WTC11 (cell line): ENCODE measurements around the gene CIDEC. TPM values are rescaled to one million over a fixed set of nuclear protein-coding genes. Genes with fewer than 3 reads are reported as not detected.

Experiments
- ATAC-seq: fragments of 200-7000 bp; cut with Tn5 transposase; 2 replicates; pipeline ENCODE4 v1.10.0; 2021; ENCODE audit warnings: mild to moderate bottlenecking, moderate library complexity
- CTCF ChIA-PET: fragments of 300-600 bp; sonication (Branson Sonifier 250); formaldehyde crosslinking; loops from one replicate; lab custom pipeline; 2021; ENCODE audit warnings: antibody characterized with exemption; lab: Charles Lee
- POLR2A ChIA-PET: fragments of 350-600 bp; sonication (Branson Sonifier 250); formaldehyde crosslinking; loops from one replicate; lab custom pipeline; 2021; ENCODE audit warnings: antibody characterized with exemption; lab: Charles Lee
- DNase-seq: peaks from one replicate; pipeline ENCODE4 v3.0.0; 2021; ENCODE audit warnings: low spot score
- H3K27ac Mint-ChIP-seq: 2 replicates; pipeline ENCODE4 v1.8.0; 2021; ENCODE audit warnings: mixed read lengths
- H3K27me3 Mint-ChIP-seq: 2 replicates; pipeline ENCODE4 v1.8.0; 2021; ENCODE audit warnings: low read depth, mild to moderate bottlenecking, moderate library complexity, mixed read lengths
- H3K36me3 Mint-ChIP-seq: 2 replicates; pipeline ENCODE4 v1.8.0; 2021; ENCODE audit warnings: mixed read lengths
- H3K4me1 Mint-ChIP-seq: 2 replicates; pipeline ENCODE4 v1.8.0; 2022; ENCODE audit warnings: mixed read lengths
- H3K4me3 Mint-ChIP-seq: 2 replicates; pipeline ENCODE4 v1.8.0; 2021; ENCODE audit warnings: mild to moderate bottlenecking, moderate library complexity, mixed read lengths
- H3K9me3 Mint-ChIP-seq: 2 replicates; pipeline ENCODE4 v1.8.0; 2021; ENCODE audit warnings: mixed read lengths
- AR ChIP-seq: fragments of 250-450 bp; sonication (Bioruptor Pico); IDR thresholded peaks from 2 replicates; pipeline ENCODE4 v1.9.0; 2021; ENCODE audit warnings: mild to moderate bottlenecking
- ATF3 ChIP-seq: sonication (generic); formaldehyde crosslinking; conservative IDR thresholded peaks from 2 replicates; pipeline ENCODE4 v1.8.1; 2022; ENCODE audit warnings: mild to moderate bottlenecking, missing genetic modification reagents
- ELF4 ChIP-seq: sonication (generic); formaldehyde crosslinking; IDR thresholded peaks from 2 replicates; pipeline ENCODE4 v1.8.1; 2022; ENCODE audit warnings: low read depth, mild to moderate bottlenecking, moderate library complexity, missing genetic modification reagents
- ESRRA ChIP-seq: sonication (generic); formaldehyde crosslinking; IDR thresholded peaks from 2 replicates; pipeline ENCODE4 v1.8.1; 2022; ENCODE audit warnings: mild to moderate bottlenecking, missing genetic modification reagents, borderline replicate concordance
- FOXJ3 ChIP-seq: sonication (generic); formaldehyde crosslinking; IDR thresholded peaks from 2 replicates; pipeline ENCODE4 v1.9.0; 2021; ENCODE audit warnings: missing genetic modification reagents, mild to moderate bottlenecking, borderline replicate concordance
- GABPB1 ChIP-seq: sonication (generic); formaldehyde crosslinking; IDR thresholded peaks from 2 replicates; pipeline ENCODE4 v1.8.1; 2023; ENCODE audit warnings: mild to moderate bottlenecking, missing genetic modification reagents
- GTF2I ChIP-seq: fragments of 250-450 bp; sonication (Bioruptor Pico); conservative IDR thresholded peaks from 2 replicates; pipeline ENCODE4 v1.4.0; 2021; ENCODE audit warnings: mild to moderate bottlenecking
- JAZF1 ChIP-seq: fragments of 250-450 bp; sonication (Bioruptor Pico); IDR thresholded peaks from 2 replicates; pipeline ENCODE4 v1.9.0; 2021; ENCODE audit warnings: moderate library complexity, mild to moderate bottlenecking, inconsistent platforms
- NFATC4 ChIP-seq: fragments of 250-450 bp; sonication (Bioruptor Pico); IDR thresholded peaks from 2 replicates; pipeline ENCODE4 v1.9.0; 2021; ENCODE audit warnings: mild to moderate bottlenecking
- NFE2L1 ChIP-seq: sonication (generic); formaldehyde crosslinking; IDR thresholded peaks from 2 replicates; pipeline ENCODE4 v1.8.1; 2023; ENCODE audit warnings: missing genetic modification reagents
- NFYB ChIP-seq: sonication (generic); formaldehyde crosslinking; conservative IDR thresholded peaks from 2 replicates; pipeline ENCODE4 v1.8.0; 2022; ENCODE audit warnings: low read depth, missing genetic modification reagents
- NR1H2 ChIP-seq: sonication (generic); formaldehyde crosslinking; IDR thresholded peaks from 2 replicates; pipeline ENCODE4 v1.9.0; 2021; ENCODE audit warnings: mild to moderate bottlenecking, moderate library complexity, missing genetic modification reagents
- OVOL2 ChIP-seq: fragments of 250-450 bp; sonication (Bioruptor Pico); IDR thresholded peaks from 2 replicates; pipeline ENCODE4 v1.9.0; 2021; ENCODE audit warnings: mild to moderate bottlenecking, borderline replicate concordance
- PRDM15 ChIP-seq: sonication (generic); formaldehyde crosslinking; IDR thresholded peaks from 2 replicates; pipeline ENCODE4 v1.8.0; 2022; ENCODE audit warnings: missing genetic modification reagents
- SOX15 ChIP-seq: fragments of 250-450 bp; sonication (Bioruptor Pico); IDR thresholded peaks from 2 replicates; pipeline ENCODE4 v1.9.0; 2021; ENCODE audit warnings: mild to moderate bottlenecking
- ZBTB21 ChIP-seq: sonication (generic); formaldehyde crosslinking; IDR thresholded peaks from 2 replicates; pipeline ENCODE4 v1.8.1; 2023; ENCODE audit warnings: mild to moderate bottlenecking, missing genetic modification reagents, borderline replicate concordance
- ZNF232 ChIP-seq: sonication (generic); formaldehyde crosslinking; IDR thresholded peaks from 2 replicates; pipeline ENCODE4 v1.8.0; 2022; ENCODE audit warnings: mild to moderate bottlenecking, missing genetic modification reagents
- ZNF317 ChIP-seq: sonication (generic); formaldehyde crosslinking; IDR thresholded peaks from 2 replicates; pipeline ENCODE4 v1.8.1; 2023; ENCODE audit warnings: low read depth, mild to moderate bottlenecking, moderate library complexity, missing genetic modification reagents, borderline replicate concordance
- ZNF423 ChIP-seq: fragments of 250-450 bp; sonication (Bioruptor Pico); IDR thresholded peaks from 2 replicates; pipeline ENCODE4 v2.1.2; 2022; ENCODE audit warnings: mild to moderate bottlenecking, moderate library complexity
- total RNA-seq: library from RNA; stranded (reverse); gene quantifications from 3 replicates; pipeline ENCODE4 v1.2.3, GENCODE V29; 2021
- TF ChIP-seq, protein P1 (sequence below): sonication (generic); formaldehyde crosslinking; IDR thresholded peaks from 2 replicates; pipeline ENCODE4 v1.8.0; 2023; ENCODE audit warnings: mild to moderate bottlenecking, missing genetic modification reagents
- TF ChIP-seq, protein P2 (sequence below): sonication (generic); formaldehyde crosslinking; IDR thresholded peaks from 2 replicates; pipeline ENCODE4 v1.8.0; 2023; ENCODE audit warnings: missing genetic modification reagents
- TF ChIP-seq, protein P3 (sequence below): sonication (generic); formaldehyde crosslinking; IDR thresholded peaks from 2 replicates; pipeline ENCODE4 v1.8.0; 2022; ENCODE audit warnings: mild to moderate bottlenecking, missing genetic modification reagents
- TF ChIP-seq, protein P4 (sequence below): sonication (generic); formaldehyde crosslinking; IDR thresholded peaks from 2 replicates; pipeline ENCODE4 v1.8.1; 2023; ENCODE audit warnings: mild to moderate bottlenecking, missing genetic modification reagents, moderate library complexity

Gene CIDEC
- total RNA-seq, 1 experiment from 2014 or later: not detected

DNA sequence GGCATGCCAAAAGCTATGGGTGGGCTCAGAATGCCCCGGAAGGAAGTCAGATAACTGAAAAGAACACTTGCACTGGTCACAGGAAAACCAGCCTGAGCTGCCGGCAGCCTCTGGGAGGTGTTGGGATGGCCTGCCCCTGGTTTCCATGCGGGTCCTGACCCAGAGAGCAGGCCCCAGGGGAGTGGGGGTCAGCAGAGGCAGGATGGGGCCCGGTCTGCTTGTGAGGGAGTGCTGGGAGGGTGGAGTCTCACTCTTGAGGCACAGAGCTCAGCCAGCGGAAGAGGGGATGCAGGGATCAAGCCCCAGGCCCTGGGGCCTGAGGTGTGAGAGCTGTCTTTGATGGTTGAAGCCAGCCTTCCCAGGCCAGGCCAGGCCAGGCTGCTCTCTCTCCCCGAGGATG is 33.8 kb downstream of the CIDEC start (continued):
- TF ChIP-seq PRDM15 (CRISPR knock-in tag) (no peak), ELF4 (no peak), FOXJ3 (CRISPR knock-in tag) (no peak), ESRRA (CRISPR knock-in tag) (no peak)
- TF ChIP-seq, all 79 proteins: peak for 0

- Mint-ChIP-seq H3K27ac (peak within 1 kb of the TSS; percentile 91), H3K36me3 (peaks cover 22% of the 10 kb centered on the region), H3K9me3 (no peaks in the 10 kb centered on the region), H3K4me3 (peak within 1 kb of the TSS; percentile 98), H3K4me1 (peaks cover 9% of the 10 kb centered on the region), H3K27me3 (no peaks in the 10 kb centered on the region)
- POLR2A ChIA-PET: interaction anchor here (0.6 to 1.0 kb wide), 3 partner anchors 10 to 51 kb away, joined by 3 to 4 read pairs (median 4); partner anchors contain the start of gene ARPC4
- ATAC-seq (peak; percentile 97), DNase-seq (peak; percentile 99)
- CTCF ChIA-PET: interaction anchor here (0.9 to 2.6 kb wide), 5 partner anchors 17 to 117 kb away, joined by 3 to 26 read pairs (median 4); partner anchors contain the start of gene IL17RC
- TF ChIP-seq, protein P1, sequence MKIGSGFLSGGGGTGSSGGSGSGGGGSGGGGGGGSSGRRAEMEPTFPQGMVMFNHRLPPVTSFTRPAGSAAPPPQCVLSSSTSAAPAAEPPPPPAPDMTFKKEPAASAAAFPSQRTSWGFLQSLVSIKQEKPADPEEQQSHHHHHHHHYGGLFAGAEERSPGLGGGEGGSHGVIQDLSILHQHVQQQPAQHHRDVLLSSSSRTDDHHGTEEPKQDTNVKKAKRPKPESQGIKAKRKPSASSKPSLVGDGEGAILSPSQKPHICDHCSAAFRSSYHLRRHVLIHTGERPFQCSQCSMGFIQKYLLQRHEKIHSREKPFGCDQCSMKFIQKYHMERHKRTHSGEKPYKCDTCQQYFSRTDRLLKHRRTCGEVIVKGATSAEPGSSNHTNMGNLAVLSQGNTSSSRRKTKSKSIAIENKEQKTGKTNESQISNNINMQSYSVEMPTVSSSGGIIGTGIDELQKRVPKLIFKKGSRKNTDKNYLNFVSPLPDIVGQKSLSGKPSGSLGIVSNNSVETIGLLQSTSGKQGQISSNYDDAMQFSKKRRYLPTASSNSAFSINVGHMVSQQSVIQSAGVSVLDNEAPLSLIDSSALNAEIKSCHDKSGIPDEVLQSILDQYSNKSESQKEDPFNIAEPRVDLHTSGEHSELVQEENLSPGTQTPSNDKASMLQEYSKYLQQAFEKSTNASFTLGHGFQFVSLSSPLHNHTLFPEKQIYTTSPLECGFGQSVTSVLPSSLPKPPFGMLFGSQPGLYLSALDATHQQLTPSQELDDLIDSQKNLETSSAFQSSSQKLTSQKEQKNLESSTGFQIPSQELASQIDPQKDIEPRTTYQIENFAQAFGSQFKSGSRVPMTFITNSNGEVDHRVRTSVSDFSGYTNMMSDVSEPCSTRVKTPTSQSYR (CRISPR knock-in tag): 0 out of 2 replicates have a peak, but pooled peaks have one; percentile 40
- TF ChIP-seq JAZF1 (CRISPR knock-in tag) (no peak), GABPB1 (0 out of 2 replicates have a peak, but pooled peaks have one; percentile 16), NFATC4 (CRISPR knock-in tag) (no peak), GTF2I (CRISPR knock-in tag) (no peak), ZNF232 (CRISPR knock-in tag) (no peak), NFE2L1 (peak; percentile 74; the same call in 1 of the 2 replicates), ZNF317 (no peak), NR1H2 (CRISPR knock-in tag) (no peak), ATF3 (CRISPR knock-in tag) (no peak), SOX15 (CRISPR knock-in tag) (no peak), NFYB (CRISPR knock-in tag) (peak; percentile 93), OVOL2 (CRISPR knock-in tag) (no peak), ZBTB21 (CRISPR knock-in tag) (no peak), AR (no peak), ZNF423 (CRISPR knock-in tag) (no peak)
- TF ChIP-seq, protein P2, sequence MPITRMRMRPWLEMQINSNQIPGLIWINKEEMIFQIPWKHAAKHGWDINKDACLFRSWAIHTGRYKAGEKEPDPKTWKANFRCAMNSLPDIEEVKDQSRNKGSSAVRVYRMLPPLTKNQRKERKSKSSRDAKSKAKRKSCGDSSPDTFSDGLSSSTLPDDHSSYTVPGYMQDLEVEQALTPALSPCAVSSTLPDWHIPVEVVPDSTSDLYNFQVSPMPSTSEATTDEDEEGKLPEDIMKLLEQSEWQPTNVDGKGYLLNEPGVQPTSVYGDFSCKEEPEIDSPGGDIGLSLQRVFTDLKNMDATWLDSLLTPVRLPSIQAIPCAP: no peak
- TF ChIP-seq, protein P3, sequence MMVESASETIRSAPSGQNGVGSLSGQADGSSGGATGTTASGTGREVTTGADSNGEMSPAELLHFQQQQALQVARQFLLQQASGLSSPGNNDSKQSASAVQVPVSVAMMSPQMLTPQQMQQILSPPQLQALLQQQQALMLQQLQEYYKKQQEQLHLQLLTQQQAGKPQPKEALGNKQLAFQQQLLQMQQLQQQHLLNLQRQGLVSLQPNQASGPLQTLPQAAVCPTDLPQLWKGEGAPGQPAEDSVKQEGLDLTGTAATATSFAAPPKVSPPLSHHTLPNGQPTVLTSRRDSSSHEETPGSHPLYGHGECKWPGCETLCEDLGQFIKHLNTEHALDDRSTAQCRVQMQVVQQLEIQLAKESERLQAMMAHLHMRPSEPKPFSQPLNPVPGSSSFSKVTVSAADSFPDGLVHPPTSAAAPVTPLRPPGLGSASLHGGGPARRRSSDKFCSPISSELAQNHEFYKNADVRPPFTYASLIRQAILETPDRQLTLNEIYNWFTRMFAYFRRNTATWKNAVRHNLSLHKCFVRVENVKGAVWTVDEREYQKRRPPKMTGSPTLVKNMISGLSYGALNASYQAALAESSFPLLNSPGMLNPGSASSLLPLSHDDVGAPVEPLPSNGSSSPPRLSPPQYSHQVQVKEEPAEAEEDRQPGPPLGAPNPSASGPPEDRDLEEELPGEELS (CRISPR knock-in tag): no peak
- TF ChIP-seq, protein P4, sequence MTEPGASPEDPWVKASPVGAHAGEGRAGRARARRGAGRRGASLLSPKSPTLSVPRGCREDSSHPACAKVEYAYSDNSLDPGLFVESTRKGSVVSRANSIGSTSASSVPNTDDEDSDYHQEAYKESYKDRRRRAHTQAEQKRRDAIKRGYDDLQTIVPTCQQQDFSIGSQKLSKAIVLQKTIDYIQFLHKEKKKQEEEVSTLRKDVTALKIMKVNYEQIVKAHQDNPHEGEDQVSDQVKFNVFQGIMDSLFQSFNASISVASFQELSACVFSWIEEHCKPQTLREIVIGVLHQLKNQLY: 0 out of 2 replicates have a peak, but pooled peaks have one; percentile 62
Observed at GRCh38 chr3:9843715-9844438, 36.2 kb downstream of the CIDEC start, which contains the start of gene RPUSD3. Gene RPUSD3, minus strand, starts transcription at chr3:9844008. Its CDS starts 18 bp downstream, at chr3:9843990.
